Medulla oblongata (tissue), 1 donor: ENCODE results near the gene PLXNB2.

Source experiments
- DNase-seq: peaks from one replicate; pipeline ENCODE4 v3.0.0-alpha.2; 2015; ENCODE audit errors: extremely low spot score

The PLXNB2 gene

DNA sequence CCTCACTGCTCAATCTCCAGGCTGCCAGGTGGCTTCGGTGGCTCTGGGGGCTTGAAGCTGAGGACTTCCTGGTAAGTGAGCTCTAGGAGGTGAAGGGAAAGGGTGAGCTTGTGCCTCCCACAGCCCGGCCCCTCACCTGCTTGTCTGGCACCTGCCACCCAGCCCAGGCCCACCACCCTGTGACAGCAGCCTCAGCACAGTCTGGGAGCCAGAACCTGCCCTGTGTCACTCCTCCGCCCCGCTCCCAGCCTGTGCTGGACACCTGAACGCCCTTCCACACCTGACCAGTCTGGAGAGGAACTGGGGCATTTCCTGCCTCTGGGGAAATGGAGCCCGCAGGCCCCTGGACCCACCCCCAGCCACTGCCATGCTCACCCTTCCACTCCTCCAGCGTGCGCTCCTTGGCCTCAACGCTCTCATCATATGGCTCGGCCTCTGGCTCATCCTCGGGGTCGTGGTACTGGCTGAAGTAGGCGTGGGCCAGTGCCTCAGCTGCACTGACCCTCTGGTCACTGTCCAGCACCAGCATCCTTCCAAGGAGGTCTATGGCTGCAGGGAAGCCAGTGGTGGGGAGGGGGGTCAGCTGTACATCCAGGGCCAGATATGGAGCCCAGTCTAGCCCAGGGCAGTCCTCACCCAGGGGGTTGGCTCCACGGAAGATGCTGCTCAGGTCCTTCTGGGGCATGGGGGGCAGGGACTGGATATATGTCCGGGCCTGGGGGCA lies 42.3 kb downstream of the PLXNB2 start:
- DNase-seq, result no peak

DNA sequence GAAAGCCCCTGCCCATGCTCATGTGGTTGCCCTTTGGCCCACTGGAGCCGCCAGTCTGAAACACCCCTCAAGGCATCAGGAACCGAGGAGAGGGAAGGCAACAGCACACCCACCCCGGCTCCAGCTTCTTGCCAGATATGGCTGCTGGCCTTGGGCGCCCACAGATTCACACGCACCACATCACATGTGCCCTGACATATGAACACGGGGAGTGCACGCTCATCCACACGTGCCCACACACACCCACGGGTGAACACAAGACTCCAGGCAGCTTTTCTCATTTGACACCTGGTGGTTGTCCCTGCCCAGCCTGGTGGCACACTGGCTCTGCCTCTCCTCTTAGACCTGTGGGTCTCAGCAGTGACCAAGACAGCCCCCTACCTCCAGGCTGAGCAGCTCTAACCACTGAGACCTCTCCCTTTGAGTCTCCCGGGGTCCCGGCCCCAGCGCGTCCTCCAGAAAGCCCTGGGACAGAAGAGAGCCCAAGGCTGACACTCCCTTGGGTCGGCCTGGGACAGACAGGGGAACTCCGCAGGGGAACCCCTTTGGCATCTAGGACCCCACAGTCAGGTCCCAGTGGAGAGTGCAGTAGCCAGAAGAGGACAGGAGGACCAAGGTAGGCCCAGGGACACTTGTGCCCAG lies 43.2 kb downstream of the PLXNB2 start:
- no peak for DNase-seq

GRCh38 chr22:50262973-50263617 lies 44.4 kb downstream of the PLXNB2 start:
- DNase-seq, result no peak

DNA sequence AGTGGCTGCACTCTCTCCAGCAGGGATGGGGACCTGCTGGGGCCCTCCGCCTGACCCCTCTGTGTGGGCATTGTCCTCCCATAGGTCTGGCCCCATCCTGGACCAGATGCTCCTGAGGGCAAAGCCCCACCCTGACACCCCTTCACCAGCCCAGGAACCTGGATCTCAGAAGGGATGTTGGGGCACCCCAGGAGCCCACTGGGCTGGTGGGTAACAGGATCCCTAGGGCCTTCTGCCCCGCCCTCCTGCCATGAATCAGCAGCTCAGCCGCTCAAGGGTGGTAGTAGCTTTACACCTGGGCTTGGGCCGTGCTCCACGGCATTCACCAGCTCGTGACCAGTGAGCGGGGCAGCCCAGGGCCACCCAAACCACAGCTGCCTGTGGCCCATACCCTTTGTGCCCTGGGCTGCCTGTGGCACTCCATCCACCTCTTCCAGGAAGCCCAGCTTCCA lies 45.0 kb downstream of the PLXNB2 start:
- DNase-seq, result no peak

DNA sequence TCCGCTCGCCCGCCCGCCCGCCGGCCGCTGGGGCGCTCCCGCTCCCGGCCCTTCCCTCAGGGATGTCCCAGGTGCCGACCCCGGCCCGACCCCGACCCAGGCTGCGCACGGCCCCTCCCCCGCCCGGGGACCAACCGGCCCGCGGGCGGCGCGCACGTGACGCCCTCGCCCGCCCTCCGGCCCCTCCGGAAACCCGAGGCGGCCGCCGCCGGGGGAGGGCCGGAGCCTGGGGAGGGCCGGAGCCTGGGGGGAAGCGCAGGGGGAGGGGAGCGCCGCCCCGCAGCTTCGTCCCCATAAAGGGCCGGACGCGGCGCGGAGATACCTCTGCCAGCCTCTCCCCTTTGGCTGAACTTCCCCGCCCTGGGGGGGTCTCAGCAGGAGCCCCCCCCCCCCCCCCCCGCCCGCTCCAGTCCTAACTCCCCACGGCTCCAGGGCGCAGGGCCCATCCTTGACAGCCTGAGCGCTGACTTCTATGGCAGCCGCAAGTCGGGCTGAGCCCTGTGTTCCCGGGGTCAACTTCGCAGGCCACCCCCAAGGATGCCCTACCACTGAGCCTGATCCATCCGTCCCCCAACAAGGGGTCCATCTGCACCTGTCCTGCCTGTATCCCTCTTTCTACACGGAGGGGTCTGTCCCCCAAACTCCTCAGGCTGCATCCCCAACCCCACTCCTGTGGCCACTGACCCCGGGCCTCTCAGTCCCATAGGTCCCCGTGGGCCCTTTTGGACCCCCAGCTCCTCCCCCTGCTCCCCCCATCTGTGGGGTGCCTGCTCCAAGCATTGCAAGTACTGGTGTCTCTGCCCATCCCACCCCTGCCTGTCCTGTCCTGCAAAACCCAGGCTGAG lies 45.6 kb downstream of the PLXNB2 start, which contains the start of gene MAPK12:
Gene MAPK12, minus strand, starts transcription at position 69 of the 845 bp plus-strand sequence. CDS start 174 bp downstream, outside the sequence.
- DNase-seq, result no peak

DNA sequence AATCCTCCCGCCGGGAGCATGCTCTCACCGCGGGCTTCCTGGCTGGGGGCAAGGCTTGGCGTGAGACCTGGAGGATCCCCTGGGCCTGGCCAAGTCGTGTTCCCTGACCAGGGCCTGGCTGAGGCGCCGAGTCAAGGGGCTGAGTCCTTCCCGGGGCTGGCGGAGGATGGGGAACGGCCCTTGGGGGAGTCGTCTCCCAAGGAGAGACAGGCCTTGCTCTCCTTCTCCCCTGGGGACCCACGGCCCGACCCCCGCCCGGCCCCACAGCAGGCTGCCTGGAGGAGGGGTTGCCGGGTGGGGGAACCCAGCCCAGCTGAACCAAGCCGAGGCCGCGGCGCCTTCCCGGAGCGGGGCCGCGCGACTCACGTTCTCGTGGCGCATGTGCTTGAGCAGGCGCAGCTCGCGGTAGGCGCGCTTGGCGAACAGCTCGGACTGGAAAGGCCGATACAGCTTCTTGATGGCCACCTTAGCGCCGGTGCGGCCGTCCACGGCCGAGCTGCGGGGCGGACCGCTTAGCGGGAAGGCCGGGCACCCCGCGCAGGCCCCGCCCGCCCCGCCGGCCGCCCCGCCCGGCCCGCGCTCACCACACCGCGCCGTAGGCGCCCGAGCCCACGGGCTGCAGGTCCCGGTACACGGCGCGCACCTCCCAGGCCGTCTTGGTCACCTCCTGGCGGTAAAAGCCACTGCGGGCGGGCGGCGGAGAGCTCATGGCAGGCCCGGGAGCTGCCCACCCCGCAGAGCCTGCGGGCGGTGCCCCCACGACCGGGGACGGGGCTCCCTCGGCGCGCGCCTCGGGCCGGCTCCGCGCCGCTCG lies 46.4 kb downstream of the PLXNB2 start:
- DNase-seq, result no peak

GRCh38 chr22:50260434-50260800 lies 47.0 kb downstream of the PLXNB2 start:
- DNase-seq, result no peak

- peak; percentile 57 for DNase-seq
Measured at GRCh38 chr22:50259302-50259701, 48.1 kb downstream of the PLXNB2 start.

DNA sequence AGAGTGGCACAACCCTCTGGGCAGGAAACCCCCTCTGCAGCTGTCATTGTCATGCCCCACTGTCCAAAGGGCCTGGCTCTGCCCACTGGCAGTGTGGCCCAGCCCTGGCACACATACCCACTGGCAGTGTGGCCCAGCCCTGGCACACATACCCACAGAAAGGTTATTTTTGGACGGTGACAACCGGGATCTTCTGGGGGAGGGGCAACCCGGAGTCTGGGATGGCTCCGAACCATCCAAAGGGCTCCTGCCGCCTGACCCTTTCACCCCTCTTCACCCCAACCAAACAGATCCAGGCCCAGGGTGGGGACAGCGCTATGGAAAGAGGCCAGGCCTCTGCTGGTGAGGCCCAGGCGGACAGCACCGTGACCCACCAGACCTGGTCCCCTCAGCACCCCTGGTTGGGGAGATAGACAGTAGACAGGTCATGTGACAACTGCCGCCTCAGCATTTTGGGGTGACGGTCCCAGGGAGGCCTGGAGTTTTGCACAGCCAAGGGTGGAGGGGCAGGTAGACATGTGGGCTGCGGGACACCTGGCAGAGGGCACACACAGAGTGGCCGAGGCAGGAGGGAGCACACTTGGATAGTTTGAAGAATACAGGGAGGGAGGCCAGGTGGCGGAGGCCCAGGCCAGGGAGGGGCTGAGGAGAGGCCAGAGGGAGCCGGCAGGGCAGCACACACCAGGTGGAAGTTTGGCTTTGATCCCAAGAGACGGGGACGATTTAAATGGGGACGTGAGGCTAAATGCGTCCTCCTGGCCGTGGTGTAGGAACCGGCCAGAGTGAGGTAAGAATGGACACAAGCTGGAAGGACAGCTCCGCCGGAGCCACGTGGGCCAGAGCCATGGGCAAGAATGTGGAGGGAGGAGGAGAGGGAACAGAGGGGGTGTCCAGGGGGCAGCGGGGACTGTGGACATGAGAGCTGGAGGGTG lies 48.8 kb downstream of the PLXNB2 start:
- no peak for DNase-seq

DNA sequence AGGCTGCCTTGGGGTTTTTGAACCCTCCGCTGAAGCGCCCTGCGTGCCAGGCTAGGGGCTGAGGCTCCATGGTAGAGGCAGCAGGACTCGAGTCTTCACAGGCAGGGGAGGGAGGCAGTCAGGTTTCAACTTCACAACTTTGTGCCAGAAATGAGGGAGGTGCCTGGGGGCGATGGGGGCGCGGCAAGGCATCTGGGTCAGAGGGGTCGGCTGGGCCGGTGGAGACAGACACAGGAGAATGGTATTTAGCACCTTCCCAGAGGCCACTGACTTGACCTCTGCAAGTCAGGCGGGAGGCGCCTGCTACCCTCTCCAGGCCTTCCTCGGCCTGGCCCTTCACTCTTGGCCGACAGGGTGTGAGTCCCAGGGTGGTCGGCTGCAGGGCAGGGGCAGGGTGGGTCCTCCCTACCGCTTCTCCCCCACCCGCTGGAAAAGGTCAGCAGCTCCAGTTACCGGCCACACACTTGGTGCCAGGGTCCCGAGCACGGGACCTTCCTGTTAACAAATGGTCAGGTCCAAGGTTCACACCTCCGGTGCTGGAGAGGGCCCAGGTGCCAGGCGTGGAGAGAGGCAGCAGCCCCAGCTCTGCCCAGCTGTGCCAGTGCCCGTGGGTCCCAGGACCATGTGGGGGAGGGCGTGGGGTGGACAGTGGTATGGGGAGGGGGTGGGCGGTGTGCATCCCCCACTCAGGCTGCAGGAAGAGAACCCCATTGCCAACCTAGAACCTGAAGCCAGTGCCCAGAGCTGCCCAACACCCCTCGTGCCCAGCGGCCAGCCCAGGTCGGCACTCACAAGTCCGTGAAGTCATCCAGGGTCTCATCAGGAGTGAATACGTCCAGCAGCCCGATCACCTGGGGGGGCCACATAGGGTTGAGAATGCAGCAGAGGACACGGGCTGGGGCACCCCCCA lies 49.7 kb downstream of the PLXNB2 start:
- no peak for DNase-seq

GRCh38 chr22:50257041-50257440 lies 50.4 kb downstream of the PLXNB2 start:
- no peak for DNase-seq

GRCh38 chr22:50256258-50256862 lies 51.1 kb downstream of the PLXNB2 start:
- DNase-seq, result no peak

GRCh38 chr22:50255607-50256006 lies 51.8 kb downstream of the PLXNB2 start:
- DNase-seq, result no peak

- no peak for DNase-seq
Measured at GRCh38 chr22:50255099-50255498, 52.3 kb downstream of the PLXNB2 start.

DNA sequence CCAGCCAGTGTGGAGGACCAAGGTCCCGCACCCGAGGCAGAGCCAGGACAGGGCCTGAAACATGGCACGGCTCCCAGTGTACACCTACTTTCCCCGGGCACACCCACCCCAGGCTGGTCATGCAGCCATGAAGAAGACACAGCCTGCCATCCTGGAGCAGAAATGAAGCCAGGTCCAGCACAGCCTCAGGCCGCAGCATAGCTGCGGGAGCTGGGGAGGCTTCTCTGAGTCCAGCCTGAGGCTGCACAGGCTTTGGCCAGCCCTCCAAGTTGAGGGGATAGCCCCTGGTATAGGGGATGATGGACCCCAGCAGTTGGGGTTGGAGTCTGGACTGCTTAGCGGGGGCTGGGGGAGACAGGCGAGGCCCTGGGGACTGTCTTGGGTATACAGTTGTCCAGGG lies 53.5 kb downstream of the PLXNB2 start:
- DNase-seq, result no peak

GRCh38 chr22:50253046-50253915 lies 54.2 kb downstream of the PLXNB2 start:
- DNase-seq, result no peak
